Activated CD4-positive, CD25-positive, alpha-beta regulatory T cell treated with anti-CD3 and anti-CD28 coated beads, Interleukin-2, amount 50 U/mL, for 24 hours (primary cell): Measurements from ENCODE around the gene LILRB3.
A peak's percentile ranks its signal among the peaks of the same experiment; 100 is the strongest.
"Not testable (repeated sequence)": the region's sequence is repeated elsewhere in the genome, so short reads cannot be mapped to it uniquely, and the experiment has no call there.

ENCODE experiments used
- ATAC-seq, 2 donors: fragments of 150-1000 bp; cut with Tn5 transposase; one replicate each; pipeline ENCODE4 v1.10.0; 2021; ENCODE audit warnings: mild to moderate bottlenecking in 1 of 2, moderate library complexity in 1 of 2

LILRB3 gene

GRCh38 chr19:54242234-54242633, 19.4 kb upstream of the LILRB3 start:
- not testable (repeated sequence) for ATAC-seq

DNA sequence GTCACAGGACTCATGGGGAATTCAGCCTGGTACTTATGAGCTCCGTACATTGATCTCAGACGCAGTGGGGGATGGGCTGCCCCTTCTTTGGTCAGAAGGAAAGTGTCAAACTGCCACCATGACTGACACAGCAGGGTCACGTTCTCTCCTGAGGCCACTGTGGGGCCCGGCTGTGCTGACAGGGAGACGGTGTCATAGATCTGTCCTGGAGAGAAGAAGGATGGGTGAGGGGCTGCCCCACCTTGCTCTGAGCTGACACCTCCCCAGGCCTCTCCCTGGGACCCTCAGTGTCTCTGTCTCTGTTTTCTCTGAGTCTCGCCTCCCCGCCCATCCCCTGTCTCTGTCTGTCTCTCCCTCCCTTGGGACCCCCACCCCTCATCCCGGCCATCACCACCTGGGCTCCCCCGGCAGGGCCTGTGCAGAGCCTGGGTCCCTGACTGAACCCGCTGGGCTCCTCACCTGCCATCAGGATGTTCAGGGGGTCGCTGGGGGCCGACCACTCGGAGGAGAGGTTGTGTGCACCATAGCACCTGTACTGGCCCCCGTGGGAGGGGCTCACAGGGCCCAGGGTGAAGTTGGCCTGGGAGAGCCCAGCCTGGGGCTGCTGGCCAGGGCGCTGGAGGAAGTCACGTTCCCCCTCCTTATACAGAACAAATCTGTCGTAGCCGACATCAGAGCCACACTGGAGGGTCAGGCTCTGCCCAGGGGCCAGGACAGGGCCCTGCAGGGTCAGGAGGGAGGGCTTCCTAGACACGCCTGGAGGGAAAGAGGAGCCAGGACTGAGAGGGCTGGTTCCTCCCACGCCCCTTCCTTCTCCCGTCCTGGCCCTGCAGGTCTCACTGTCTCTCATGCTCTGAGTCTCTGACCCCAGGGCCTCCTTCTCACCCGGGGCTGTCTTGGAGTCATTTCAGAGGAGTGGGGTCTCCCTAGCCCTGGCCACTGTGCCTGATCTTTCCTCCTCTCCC, 17.8 kb upstream of the LILRB3 start:
- not testable (repeated sequence) for ATAC-seq

GRCh38 chr19:54239491-54240371, 16.9 kb upstream of the LILRB3 start:
- not testable (repeated sequence) for ATAC-seq

- ATAC-seq, result no peak
Measured at GRCh38 chr19:54233941-54234340, 11.1 kb upstream of the LILRB3 start.

DNA sequence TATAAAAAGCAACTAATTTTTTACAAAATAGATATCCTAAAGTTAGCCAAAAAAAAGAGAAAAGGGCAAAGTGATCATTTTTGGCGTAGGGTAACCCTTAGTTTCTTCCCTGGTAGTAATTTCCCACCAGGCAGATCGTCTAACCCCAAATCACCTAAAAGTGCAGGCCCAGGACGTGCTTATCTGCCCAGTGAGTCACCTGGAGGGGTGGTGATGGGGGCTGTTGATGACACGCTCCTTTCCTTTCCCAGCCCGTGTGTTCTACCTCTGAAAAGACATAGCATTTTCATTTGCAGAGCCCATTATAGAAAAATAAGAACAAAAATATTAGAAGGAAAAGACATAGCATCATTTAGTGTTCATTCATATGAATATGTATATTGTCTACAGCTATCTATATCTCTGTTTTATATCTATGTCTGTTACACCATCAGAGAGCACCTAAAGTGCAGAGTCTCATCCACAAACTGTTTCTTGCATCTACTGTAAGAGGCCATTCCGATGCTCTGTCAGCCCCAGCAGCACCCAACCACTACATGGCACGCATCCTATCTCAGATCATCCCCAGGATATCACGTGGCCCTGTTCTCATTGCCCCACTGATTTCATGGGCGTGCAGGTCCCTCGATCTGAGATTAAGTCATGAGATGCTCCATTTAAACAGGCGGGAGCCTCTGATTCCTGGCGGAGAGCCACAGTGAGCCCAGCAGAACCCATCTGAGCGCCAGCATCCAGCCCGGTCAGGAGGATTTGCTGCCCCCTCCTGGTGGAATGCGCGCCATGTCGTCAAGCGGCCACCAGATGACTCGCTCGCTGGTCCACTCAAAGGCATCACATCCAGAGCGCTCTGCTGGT, 8.5 kb upstream of the LILRB3 start:
- peak; percentile 91 to 95 for ATAC-seq

DNA sequence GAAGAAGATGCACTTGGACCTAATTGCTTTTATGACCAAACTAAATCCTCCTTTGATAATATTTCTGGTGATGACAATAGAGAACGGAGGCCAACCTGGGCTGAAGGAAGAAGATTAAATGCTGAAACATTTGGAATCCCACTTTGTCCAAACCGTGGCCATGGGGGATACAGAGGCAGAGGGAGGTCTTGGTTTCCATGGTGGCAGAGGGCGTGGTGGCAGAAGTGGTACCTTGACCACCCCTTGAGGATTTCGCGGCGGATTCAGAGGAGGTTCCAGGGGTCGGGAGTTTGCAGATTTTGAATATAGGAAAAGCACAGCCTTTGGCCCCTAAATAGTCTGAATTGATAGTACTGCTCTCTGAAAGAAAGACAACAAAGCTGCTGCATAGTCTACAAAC, 7.2 kb upstream of the LILRB3 start:
- ATAC-seq, result no peak

GRCh38 chr19:54229146-54229545, 6.3 kb upstream of the LILRB3 start:
- ATAC-seq, result no peak

DNA sequence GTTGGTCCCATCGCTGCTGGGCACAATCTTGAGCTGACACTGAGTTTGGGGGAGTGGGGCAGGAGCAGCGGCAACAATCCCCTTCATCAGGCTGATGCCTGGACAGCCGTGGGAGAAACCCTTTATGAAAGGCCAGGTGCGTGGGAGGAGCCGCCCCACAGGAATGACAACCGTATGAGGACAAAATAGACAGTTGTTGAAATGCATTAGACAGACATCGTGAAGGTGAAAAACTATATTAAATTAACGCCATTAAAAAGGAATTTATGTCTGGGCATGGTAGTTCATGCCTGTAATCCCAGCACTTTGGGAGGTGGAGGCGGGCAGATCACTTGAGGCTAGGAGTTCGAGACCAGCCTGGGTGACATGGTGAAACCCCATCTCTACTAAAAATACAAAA, 1.8 kb upstream of the LILRB3 start:
- ATAC-seq, result not testable (repeated sequence)

- not testable (repeated sequence) for ATAC-seq
Measured at GRCh38 chr19:54223937-54224281, 1.1 kb upstream of the LILRB3 start.

DNA sequence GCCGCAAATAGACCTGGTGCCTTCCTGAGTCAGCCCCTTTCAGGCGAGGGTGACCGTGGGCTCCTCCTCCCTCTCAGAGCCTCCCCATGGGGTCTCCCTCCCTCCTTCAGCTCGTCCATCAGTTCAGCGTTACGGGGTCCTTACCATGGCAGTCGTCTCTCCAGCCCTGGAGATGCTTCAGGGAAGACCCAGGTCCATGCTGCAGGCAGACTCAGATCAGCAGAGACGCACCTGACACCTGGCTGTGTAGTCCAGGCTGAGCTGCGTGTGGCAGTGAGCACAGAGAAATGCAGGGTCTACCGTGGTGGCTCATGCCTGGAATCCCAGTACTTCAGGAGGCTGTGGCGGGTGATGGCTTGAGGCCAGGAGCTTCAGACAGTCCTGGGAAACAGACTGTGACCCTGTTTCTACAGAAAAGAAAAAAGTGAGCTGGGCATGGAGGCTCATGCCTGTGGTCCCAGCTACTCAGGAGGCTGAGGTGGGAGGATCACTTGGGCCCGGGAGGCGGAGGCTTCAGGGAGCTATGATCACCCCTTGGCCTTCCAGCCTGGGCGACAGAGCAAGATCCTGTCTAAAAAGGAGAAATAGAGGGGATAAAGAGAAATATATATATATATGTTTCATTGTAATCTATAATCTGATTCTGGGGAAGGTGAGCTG, 600 bp upstream of the LILRB3 start:
- ATAC-seq, result not testable (repeated sequence)

GRCh38 chr19:54221947-54222346, 860 bp downstream of the LILRB3 start:
- not testable (repeated sequence) for ATAC-seq

GRCh38 chr19:54219702-54220101, 3.1 kb downstream of the LILRB3 start:
- not testable (repeated sequence) for ATAC-seq

DNA sequence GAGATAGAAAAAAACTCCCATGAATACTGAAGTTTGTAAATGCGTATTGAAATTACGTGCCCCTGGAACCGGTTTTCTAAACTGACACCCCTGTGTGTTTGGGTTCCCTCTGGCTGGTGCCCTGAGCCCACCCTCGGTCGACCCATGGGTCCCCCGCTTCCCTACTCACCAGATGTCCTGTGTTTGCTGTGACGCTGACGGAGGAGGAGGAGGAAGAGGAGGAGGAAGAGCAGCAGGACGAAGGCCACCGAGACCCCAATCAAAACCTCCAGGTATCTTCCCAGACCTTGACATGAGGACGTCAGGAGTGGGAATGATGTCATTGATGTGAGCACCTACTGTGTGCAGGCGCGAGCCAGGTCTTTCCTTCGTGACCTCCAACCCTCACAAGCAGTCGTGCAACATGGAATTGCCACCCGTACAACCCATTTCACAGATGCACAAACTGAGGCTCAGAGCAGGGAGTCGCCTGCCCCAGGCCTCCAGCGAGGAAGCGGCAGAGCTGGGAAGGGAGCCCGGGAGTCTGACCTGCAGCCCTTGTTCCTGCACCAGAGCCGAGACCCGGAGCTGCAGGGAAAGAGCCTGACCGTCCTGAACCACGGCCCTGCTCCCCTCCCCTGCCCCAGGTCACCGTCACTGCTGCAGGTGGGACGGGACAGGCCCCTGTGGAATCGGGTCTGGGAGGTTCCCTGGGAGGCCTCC, 3.7 kb downstream of the LILRB3 start:
- no peak for ATAC-seq

GRCh38 chr19:54218259-54218658, 4.5 kb downstream of the LILRB3 start:
- ATAC-seq, result no peak

- ATAC-seq, result not testable (repeated sequence)
Measured at GRCh38 chr19:54217517-54218247, 5.1 kb downstream of the LILRB3 start.

DNA sequence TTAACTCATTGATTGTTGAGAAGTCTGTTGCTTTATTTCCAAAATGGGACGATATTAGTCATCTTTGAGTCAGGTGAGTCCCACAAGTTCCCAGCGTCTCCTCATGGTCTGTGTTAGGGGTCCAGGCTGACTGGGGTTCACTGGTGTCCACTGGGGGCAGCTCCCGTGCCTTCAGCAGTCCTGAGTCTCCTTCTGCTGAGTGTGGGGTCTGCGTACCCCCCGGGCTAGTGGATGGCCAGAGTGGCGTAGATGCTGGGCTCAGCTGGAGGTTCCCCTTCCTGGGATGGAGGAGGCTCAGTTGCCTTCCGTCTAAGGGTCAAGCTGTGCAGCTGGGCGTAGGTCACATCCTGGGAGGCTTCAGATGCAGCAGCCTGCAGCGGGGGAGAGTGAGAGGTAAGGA, 5.9 kb downstream of the LILRB3 start:
- no peak for ATAC-seq

GRCh38 chr19:54214734-54215133, 8.1 kb downstream of the LILRB3 start:
- not testable (repeated sequence) for ATAC-seq

- ATAC-seq, result not testable (repeated sequence)
Measured at GRCh38 chr19:54214217-54214616, 8.6 kb downstream of the LILRB3 start.

DNA sequence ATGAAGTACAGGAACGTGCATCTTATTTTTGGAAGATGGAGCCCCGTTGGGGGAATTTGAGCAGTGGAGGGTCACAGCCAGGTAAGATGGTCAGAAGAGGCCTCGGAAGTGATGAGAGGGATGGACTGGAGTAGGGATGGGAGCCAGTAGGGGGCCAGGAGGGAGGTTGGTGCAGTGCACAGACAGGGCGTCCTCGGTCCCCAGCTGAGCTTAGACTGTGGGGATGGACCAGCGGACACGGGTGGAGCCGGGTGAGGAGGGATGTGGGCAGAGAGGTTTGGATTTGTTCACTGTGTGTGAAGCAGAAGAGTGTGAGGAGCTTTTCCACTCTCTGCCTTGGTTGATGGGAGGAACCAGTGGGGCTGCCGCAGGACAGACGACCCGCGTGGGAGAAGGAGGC, 11.6 kb downstream of the LILRB3 start:
- no peak for ATAC-seq

- no peak for ATAC-seq
Measured at GRCh38 chr19:54209811-54210494, 12.9 kb downstream of the LILRB3 start.
